T47D (cell line): Measurements from ENCODE around the gene DNAH1.
A peak's percentile ranks its signal among the peaks of the same experiment; 100 is the strongest.

ENCODE experiments used
- DNase-seq, 2 experiments: peaks; one replicate each; pipeline versions ENCODE4 v3.0.0 to v3.0.0-alpha.2; 2011 to 2012; ENCODE audit warnings: low read depth in 1 of 2, low spot score in 1 of 2
- JUND ChIP-seq: IDR thresholded peaks from 2 replicates; pipeline ENCODE4 v1.6.1; 2012; ENCODE audit warnings: low read depth
- in situ Hi-C: cut with HindIII; loops from 2 replicates; pipeline ENCODE4 v1.10.0; 2016; ENCODE audit warnings: low sequenced_read_pairs, low pct_unique_long_range_greater_than_20kb

DNAH1 gene

DNA sequence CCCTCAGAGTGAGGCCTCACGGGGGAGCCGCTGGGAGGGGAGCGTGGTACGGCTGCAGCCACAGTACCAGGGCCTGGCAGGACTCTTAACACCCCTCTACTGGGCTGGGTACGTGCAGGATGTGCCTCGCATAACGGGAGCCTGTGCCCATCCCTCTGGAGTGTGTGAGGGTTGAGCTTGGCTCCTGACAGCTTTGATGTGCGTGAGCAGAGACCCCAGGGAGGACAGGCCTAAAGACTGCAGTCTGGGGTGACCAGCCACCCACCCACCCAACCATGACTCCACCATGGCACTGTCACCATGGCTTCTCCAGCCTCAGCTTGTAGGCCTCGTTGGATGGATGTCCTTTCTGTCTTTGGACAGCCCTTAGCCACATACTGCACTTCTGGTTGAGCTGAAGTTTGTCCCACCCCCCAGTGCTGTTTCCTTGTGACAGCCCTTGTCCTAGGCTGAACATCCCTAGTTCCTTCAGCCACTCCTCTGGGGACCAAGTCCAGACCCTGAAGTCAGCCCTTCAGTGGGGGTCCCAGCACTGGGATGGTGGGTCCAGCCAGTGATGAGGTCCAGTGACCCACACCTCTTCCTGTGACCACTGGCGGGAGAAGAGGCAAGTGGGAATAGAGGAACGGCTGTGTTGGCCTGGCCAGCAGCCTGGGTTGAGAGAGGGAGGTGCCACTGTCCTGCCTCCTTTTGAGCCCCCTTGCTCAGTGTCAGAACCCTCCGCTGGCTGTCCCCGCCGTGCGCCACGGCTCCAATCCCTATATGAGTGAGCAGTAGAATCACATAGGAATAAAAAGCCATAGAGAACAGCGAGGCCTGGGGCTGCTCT lies 22.4 kb upstream of the DNAH1 start:
- in situ Hi-C loops: no loop called here
- DNase-seq: no peak
- TF ChIP-seq JUND: no peak

GRCh38 chr3:52294320-52295150 lies 21.6 kb upstream of the DNAH1 start:
- in situ Hi-C loops: no loop called here
- TF ChIP-seq JUND: no peak
- DNase-seq: no peak

DNA sequence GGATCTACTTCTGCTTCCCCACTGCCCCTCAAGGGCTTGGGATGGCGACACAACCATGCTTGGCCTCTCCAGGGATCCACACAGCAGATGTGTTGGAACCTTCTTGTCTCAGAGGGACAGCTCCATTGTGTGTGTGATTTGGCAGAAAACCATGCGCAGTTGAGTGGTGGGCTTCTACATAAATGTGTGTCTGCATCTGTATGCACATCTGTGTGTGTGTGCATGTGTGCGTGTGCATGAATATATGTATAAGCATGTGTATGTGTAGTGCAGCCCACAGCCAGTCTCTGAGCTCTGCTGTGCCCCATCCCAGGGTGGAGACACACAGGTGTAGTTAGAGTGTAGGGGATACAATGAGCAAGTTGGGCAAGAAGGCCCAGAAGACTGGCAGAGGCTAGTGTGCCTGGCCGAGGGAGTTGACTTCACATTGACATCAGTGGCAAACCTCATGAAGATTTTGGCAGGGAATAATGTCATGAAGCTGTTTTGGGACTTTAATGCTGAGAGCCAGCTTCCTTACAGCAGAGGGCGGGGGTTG lies 20.4 kb upstream of the DNAH1 start:
- TF ChIP-seq JUND: no peak
- no peak for DNase-seq
- in situ Hi-C loops: no loop called here

GRCh38 chr3:52297242-52298148 lies 18.6 kb upstream of the DNAH1 start:
- no peak for TF ChIP-seq JUND
- DNase-seq: no peak
- in situ Hi-C loops: no loop called here

GRCh38 chr3:52298149-52299098 lies 17.7 kb upstream of the DNAH1 start:
- in situ Hi-C loops: no loop called here
- no peak for DNase-seq
- no peak for TF ChIP-seq JUND

DNA sequence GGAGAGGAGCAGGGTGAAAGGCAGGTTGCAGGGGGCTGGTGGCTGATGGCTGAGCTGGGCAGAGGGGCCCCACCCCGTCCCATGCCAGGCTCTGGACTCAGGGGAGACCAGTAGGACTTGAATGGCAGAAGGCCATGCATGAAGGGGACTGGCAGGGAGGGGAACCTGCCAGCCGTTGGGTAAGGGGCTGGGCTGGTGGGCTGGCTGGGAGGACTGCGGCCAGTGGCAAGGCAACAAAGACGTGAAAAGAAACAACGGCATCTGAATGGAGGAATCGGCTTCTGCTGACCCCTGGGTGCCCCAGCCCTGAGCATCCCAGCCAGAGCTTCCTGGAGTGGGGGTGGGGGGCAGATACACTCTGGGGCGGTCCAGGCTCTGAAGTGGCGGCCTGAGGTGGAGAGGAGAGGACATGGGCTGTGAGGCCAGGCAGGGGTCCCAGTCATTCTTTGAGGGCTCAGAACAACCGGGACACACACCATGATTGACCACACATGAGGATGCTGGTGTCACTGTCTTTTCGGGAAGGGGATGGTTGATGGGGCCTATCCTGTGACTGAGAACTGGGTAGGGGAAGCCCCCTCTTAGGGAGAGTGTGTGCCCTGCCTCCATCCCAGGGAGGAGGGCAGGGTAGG lies 16.8 kb upstream of the DNAH1 start:
- TF ChIP-seq JUND: no peak
- DNase-seq: no peak

GRCh38 chr3:52299879-52300611 lies 16.1 kb upstream of the DNAH1 start:
- in situ Hi-C loops: no loop called here
- TF ChIP-seq JUND: no peak
- peak in 1 of 2 experiments; percentile 30 for DNase-seq

More for the DNA sequence above, 16.8 kb upstream of the DNAH1 start:
- in situ Hi-C loops: no loop called here

DNA sequence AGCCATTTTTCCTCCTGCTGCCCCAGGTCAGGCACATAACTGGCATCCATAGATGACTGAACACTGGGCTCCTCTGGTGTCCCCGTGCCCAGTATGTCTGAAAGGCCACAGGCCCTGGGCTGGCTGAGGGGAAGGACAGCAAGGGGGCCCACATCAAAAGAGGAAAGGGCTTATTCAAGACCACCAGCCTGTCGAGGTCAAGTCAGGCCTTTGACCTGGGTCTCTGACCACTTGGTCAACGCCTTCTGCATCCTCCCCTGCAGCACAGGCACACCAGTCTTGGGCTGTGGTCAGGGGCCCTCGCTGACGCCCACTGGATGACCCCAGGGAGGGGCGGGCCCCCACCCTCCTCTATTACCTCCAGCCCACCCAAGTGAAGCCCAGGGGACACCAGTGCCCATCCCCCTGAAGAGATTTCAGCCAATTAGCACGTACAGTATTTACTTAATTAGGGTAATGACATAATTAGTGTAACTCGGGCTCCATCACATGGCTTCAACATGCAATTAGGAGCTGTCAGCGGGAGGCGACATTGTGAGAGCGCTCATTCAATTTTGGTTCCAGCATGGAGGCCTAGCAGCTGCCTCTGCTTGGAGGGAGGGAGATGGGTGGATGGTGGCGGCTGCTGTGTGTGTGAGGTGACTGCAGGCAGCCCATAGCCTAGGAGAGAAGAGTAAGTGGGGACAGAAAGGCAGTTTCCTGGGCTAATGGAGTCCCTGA lies 13.5 kb upstream of the DNAH1 start:
- no peak for TF ChIP-seq JUND
- DNase-seq: no peak
- in situ Hi-C loops: no loop called here

GRCh38 chr3:52303811-52304210 lies 12.3 kb upstream of the DNAH1 start:
- no peak for TF ChIP-seq JUND
- DNase-seq: no peak
- in situ Hi-C loops: no loop called here

DNA sequence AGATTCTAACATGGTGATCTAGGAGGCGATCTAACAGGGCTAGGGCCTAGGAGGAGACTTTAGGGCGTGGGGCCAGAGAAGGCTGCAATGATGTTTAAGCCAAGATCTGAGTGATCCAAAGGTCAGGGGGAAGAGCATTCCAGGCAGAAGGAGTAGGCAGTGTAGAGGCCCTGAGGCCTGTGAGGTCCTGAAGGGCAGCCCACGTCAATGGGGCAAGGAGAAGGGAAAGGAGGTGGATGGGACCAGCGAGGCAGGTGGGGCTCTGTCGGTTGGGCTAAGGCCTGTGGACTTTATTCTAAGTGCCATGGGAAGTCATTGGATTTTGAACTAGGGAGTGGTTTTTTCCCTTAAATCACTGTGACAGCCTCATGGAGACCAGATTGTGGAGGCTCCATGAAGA lies 10.2 kb upstream of the DNAH1 start:
- in situ Hi-C loops: no loop called here
- no peak for DNase-seq
- TF ChIP-seq JUND: no peak
